H9 (cell line): ENCODE results near the gene LHX4. TPM values are rescaled to one million over a fixed set of nuclear protein-coding genes. Genes with fewer than 3 reads are reported as not detected.

Experiments
- DNase-seq: peaks from one replicate; pipeline ENCODE4 v3.0.0-alpha.2; 2017
- H2AFZ ChIP-seq: one replicate; pipeline ENCODE4 v1.6.1; 2013; ENCODE audit warnings: mild to moderate bottlenecking, low read length, control low read depth, moderate library complexity
- H2AK5ac ChIP-seq: 2 replicates; pipeline ENCODE4 v1.6.1; 2013; ENCODE audit warnings: low read length, control low read depth, mixed read lengths; ENCODE audit not compliant: insufficient read length
- H2BK120ac ChIP-seq: one replicate; pipeline ENCODE4 v1.6.1; 2013; ENCODE audit warnings: low read depth, mild to moderate bottlenecking, low read length, control low read depth, inconsistent platforms; ENCODE audit not compliant: poor library complexity, severe bottlenecking
- H2BK12ac ChIP-seq: 2 replicates; pipeline ENCODE4 v1.6.1; 2013; ENCODE audit warnings: low read length, control low read depth, mixed read lengths, low read depth; ENCODE audit not compliant: insufficient read length
- H2BK15ac ChIP-seq: 2 replicates; pipeline ENCODE4 v1.6.1; 2013; ENCODE audit warnings: low read depth, low read length, control low read depth
- H2BK20ac ChIP-seq: one replicate; pipeline ENCODE4 v1.6.1; 2013; ENCODE audit warnings: low read depth, mild to moderate bottlenecking, low read length, control low read depth, inconsistent platforms; ENCODE audit not compliant: poor library complexity, severe bottlenecking
- H2BK5ac ChIP-seq: 2 replicates; pipeline ENCODE4 v1.6.1; 2013; ENCODE audit warnings: low read length, control low read depth, mixed read lengths; ENCODE audit not compliant: insufficient read length
- H3K14ac ChIP-seq: 2 replicates; pipeline ENCODE4 v1.6.1; 2013; ENCODE audit warnings: low read length, control low read depth; ENCODE audit not compliant: insufficient read depth
- H3K18ac ChIP-seq: 2 replicates; pipeline ENCODE4 v1.6.1; 2013; ENCODE audit warnings: low read depth, mild to moderate bottlenecking, mixed read lengths, low read length, control low read depth; ENCODE audit not compliant: insufficient read length
- H3K23ac ChIP-seq: 2 replicates; pipeline ENCODE4 v1.6.1; 2013; ENCODE audit warnings: low read length, control low read depth, mixed read lengths, low read depth; ENCODE audit not compliant: insufficient read length
- H3K23me2 ChIP-seq: 2 replicates; pipeline ENCODE4 v1.6.1; 2013; ENCODE audit warnings: low read depth, mild to moderate bottlenecking, mixed read lengths, low read length, control low read depth; ENCODE audit not compliant: insufficient read length, poor library complexity, severe bottlenecking
- H3K27ac ChIP-seq: 2 replicates; pipeline ENCODE4 v1.5.1; 2013; ENCODE audit warnings: low read length, control low read depth, mixed read lengths, low read depth; ENCODE audit not compliant: insufficient read length
- H3K27me3 ChIP-seq: 2 replicates; pipeline ENCODE4 v1.6.1; 2013; ENCODE audit warnings: low read length, control low read depth, inconsistent platforms; ENCODE audit not compliant: insufficient read depth
- H3K4ac ChIP-seq: 2 replicates; pipeline ENCODE4 v1.6.1; 2013; ENCODE audit warnings: low read depth, mild to moderate bottlenecking, control low read depth, inconsistent platforms, low read length, moderate library complexity
- H3K4me1 ChIP-seq: 2 replicates; pipeline ENCODE4 v1.6.1; 2013; ENCODE audit warnings: low read length, control low read depth, inconsistent platforms; ENCODE audit not compliant: insufficient read depth
- H3K4me2 ChIP-seq: 2 replicates; pipeline ENCODE4 v1.6.1; 2013; ENCODE audit warnings: low read length, control low read depth, mixed read lengths; ENCODE audit not compliant: insufficient read length, insufficient read depth
- H3K56ac ChIP-seq: 2 replicates; pipeline ENCODE4 v1.6.1; 2013; ENCODE audit warnings: low read depth, mild to moderate bottlenecking, mixed read lengths, low read length, control low read depth; ENCODE audit not compliant: insufficient read length
- H3K79me1 ChIP-seq: 2 replicates; pipeline ENCODE4 v1.6.1; 2013; ENCODE audit warnings: low read depth, mild to moderate bottlenecking, moderate library complexity, low read length, control low read depth, inconsistent platforms; ENCODE audit not compliant: insufficient read depth, poor library complexity, severe bottlenecking
- H3K79me2 ChIP-seq: 2 replicates; pipeline ENCODE4 v1.6.1; 2013; ENCODE audit warnings: low read length, control low read depth, inconsistent platforms; ENCODE audit not compliant: insufficient read depth
- H3K9ac ChIP-seq: 2 replicates; pipeline ENCODE4 v1.6.1; 2013; ENCODE audit warnings: low read length, control low read depth, mixed read lengths; ENCODE audit not compliant: insufficient read length; ENCODE audit errors: extremely low read depth
- H3K9me3 ChIP-seq: one replicate; pipeline ENCODE4 v1.6.1; 2013; ENCODE audit warnings: low read depth, low read length, inconsistent platforms; ENCODE audit not compliant: control insufficient read depth
- H3T11ph ChIP-seq: one replicate; pipeline ENCODE4 v1.6.1; 2013; ENCODE audit warnings: mild to moderate bottlenecking, low read length, control low read depth, inconsistent platforms
- H4K20me1 ChIP-seq: one replicate; pipeline ENCODE4 v1.6.1; 2013; ENCODE audit not compliant: control insufficient read depth, insufficient read length, insufficient read depth
- H4K5ac ChIP-seq: 2 replicates; pipeline ENCODE4 v1.6.1; 2013; ENCODE audit warnings: low read depth, mild to moderate bottlenecking, mixed read lengths, low read length, control low read depth; ENCODE audit not compliant: insufficient read length
- H4K8ac ChIP-seq: replicated peaks from 2 replicates; pipeline ENCODE4 v1.6.1; 2013; ENCODE audit warnings: low read length, control low read depth, mixed read lengths, low read depth; ENCODE audit not compliant: insufficient read length
- H4K91ac ChIP-seq: 2 replicates; pipeline ENCODE4 v1.6.1; 2013; ENCODE audit warnings: low read depth, mild to moderate bottlenecking, moderate library complexity, mixed read lengths, low read length, control low read depth; ENCODE audit not compliant: insufficient read length
- H3K27ac Mint-ChIP-seq, 3 experiments: 2 replicates in 2 of 3; 3 replicates in 1 of 3; pipeline ENCODE4 v1.8.0; 2020 to 2021; ENCODE audit warnings: mixed read lengths in 3 of 3, mild to moderate bottlenecking in 1 of 3, moderate library complexity in 1 of 3
- H3K27me3 Mint-ChIP-seq: 2 replicates; pipeline ENCODE4 v1.8.0; 2021; ENCODE audit warnings: low read depth, mild to moderate bottlenecking, moderate library complexity, mixed read lengths
- H3K36me3 Mint-ChIP-seq, 3 experiments: 2 replicates in 2 of 3; 3 replicates in 1 of 3; pipeline ENCODE4 v1.8.0; 2020 to 2021; ENCODE audit warnings: low read depth in 3 of 3, mixed read lengths in 3 of 3; ENCODE audit not compliant: insufficient read depth in 1 of 3
- H3K4me1 Mint-ChIP-seq, 2 experiments: 2 replicates each; pipeline ENCODE4 v1.8.0; 2020; ENCODE audit warnings: mixed read lengths in 2 of 2
- H3K4me3 Mint-ChIP-seq, 2 experiments: 2 replicates in 1 of 2; 3 replicates in 1 of 2; pipeline ENCODE4 v1.8.0; 2020 to 2021; ENCODE audit warnings: mild to moderate bottlenecking in 2 of 2, mixed read lengths in 2 of 2, moderate library complexity in 1 of 2
- H3K9me3 Mint-ChIP-seq, 2 experiments: 2 replicates in 1 of 2; 3 replicates in 1 of 2; pipeline ENCODE4 v1.8.0; 2020; ENCODE audit warnings: mild to moderate bottlenecking in 2 of 2, mixed read lengths in 2 of 2, moderate library complexity in 1 of 2
- CTCF ChIP-seq: fragments of 200-600 bp; sonication (generic); conservative IDR thresholded peaks from 3 replicates; pipeline ENCODE4 v1.8.0; 2021; ENCODE audit warnings: antibody characterized with exemption, mild to moderate bottlenecking
- WGBS: extraction: QIAGEN DNeasy Blood & Tissue Kit; methylation state at CpG from one replicate; pipeline ENCODE4 v1.1.7; 2013; ENCODE audit warnings: missing lambda C conversion rate, low lambda C conversion rate, mixed read lengths; ENCODE audit not compliant: insufficient read length; ENCODE audit errors: extremely low coverage; 5-methylcytosine and 5-hydroxymethylcytosine counted together
- total RNA-seq: library from RNA; stranded (reverse); gene quantifications from 2 replicates; pipeline ENCODE4 v1.2.1, GENCODE V29; 2021

The LHX4 gene
- total RNA-seq, 1 experiment from 2014 or later: 1.9 TPM

GRCh38 chr1:180188684-180189175 is 41.3 kb upstream of the LHX4 start:
- Histone ChIP-seq H2AK5ac (no peak overlapping the region), H3K4me1 (no peaks in the 10 kb centered on the region), H3K18ac (no peak overlapping the region), H2BK5ac (no peak overlapping the region), H2BK15ac (no peak overlapping the region), H3K9me3 (no peaks in the 10 kb centered on the region), H3K27ac (no peak overlapping the region), H3K79me1 (no peaks in the 10 kb centered on the region), H4K91ac (no peak overlapping the region), H3K23me2 (no peaks in the 10 kb centered on the region), H4K5ac (no peak overlapping the region), H3K79me2 (no peaks in the 10 kb centered on the region), H4K8ac (no peak overlapping the region), H3K23ac (no peak overlapping the region), H3K56ac (no peak overlapping the region), H3K14ac (no peak overlapping the region), H3K9ac (no peak overlapping the region), H2BK12ac (no peak overlapping the region), H3K4me2 (no peak overlapping the region), H3K4ac (no peak overlapping the region), H4K20me1 (no peaks in the 10 kb centered on the region), H2BK20ac (no peak overlapping the region), H2BK120ac (no peak overlapping the region), H2AFZ (no peak overlapping the region), H3T11ph (no peak overlapping the region), H3K27me3 (no peaks in the 10 kb centered on the region)
- TF ChIP-seq CTCF: no peak
- Mint-ChIP-seq H3K9me3 (no peaks in the 10 kb centered on the region), H3K27ac (no peak overlapping the region), H3K4me1 (peaks cover 0 to 15% of the 10 kb centered on the region in 2 experiments; a peak in 1 of 4 replicates), H3K4me3 (no peak overlapping the region), H3K36me3 (peaks cover 22 to 51% (median 50%) of the 10 kb centered on the region in 3 experiments), H3K27me3 (peaks cover 1% of the 10 kb centered on the region; the same call in 1 of the 2 replicates)
- no CpG with 5 or more reads among the region's 8 CpGs for WGBS
- no peak for DNase-seq
